Measurements from ENCODE around the gene ZNF573. TPM values are rescaled to one million over a fixed set of nuclear protein-coding genes. Genes with fewer than 3 reads are reported as not detected.
"Not testable (repeated sequence)": the region's sequence is repeated elsewhere in the genome, so short reads cannot be mapped to it uniquely, and the experiment has no call there.

Gene ZNF573
- 2.1 and 2.9 TPM in 2 replicates for total RNA-seq (2014; rRNA removed; shearing (Covaris generic); ENCODE audit: low replicate concordance)

- H3K27me3 ChIP-seq: no peaks in the 10 kb centered on the region
- peak; percentile 82 for DNase-seq
- H3K36me3 ChIP-seq: no peaks in the 10 kb centered on the region
Observed at GRCh38 chr19:37779127-37780005, at the start of gene ZNF573. ZNF573 (minus strand) TSS chr19:37779586; CDS start chr19:37773729, 5,857 bp downstream.

GRCh38 chr19:37817180-37817981 lies 38.0 kb upstream of the ZNF573 start:
- Histone ChIP-seq H3K4me3 (no peak overlapping the region), H3K36me3 (no peaks in the 10 kb centered on the region), H3K9me3 (peaks cover 5% of the 10 kb centered on the region), H3K27me3 (no peaks in the 10 kb centered on the region)
- DNase-seq: no peak

More at GRCh38 chr19:37779127-37780005, at the start of gene ZNF573:
- H3K9me3 ChIP-seq: peaks cover 30% of the 10 kb centered on the region
- H3K4me3 ChIP-seq: peak within 1 kb of the TSS; percentile 87

- not testable (repeated sequence) for H3K4me3 ChIP-seq, H3K36me3 ChIP-seq, H3K9me3 ChIP-seq, H3K27me3 ChIP-seq, DNase-seq
Observed at GRCh38 chr19:37815611-37816010, 36.2 kb upstream of the ZNF573 start.

- H3K27me3 ChIP-seq: no peaks in the 10 kb centered on the region
- peaks cover 8% of the 10 kb centered on the region for H3K9me3 ChIP-seq
Observed at GRCh38 chr19:37813340-37813739, 34.0 kb upstream of the ZNF573 start.

GRCh38 chr19:37809366-37809765 lies 30.0 kb upstream of the ZNF573 start:
- Histone ChIP-seq H3K4me3 (no peak overlapping the region), H3K9me3 (peaks cover 24% of the 10 kb centered on the region), H3K27me3 (no peaks in the 10 kb centered on the region), H3K36me3 (no peaks in the 10 kb centered on the region)
- DNase-seq: no peak

More at GRCh38 chr19:37813340-37813739, 34.0 kb upstream of the ZNF573 start:
- DNase-seq: no peak
- H3K4me3 ChIP-seq: no peak overlapping the region
- H3K36me3 ChIP-seq: no peaks in the 10 kb centered on the region

GRCh38 chr19:37803249-37803840 lies 24.0 kb upstream of the ZNF573 start:
- no peaks in the 10 kb centered on the region for H3K27me3 ChIP-seq
- no peaks in the 10 kb centered on the region for H3K36me3 ChIP-seq
- no peak overlapping the region for H3K4me3 ChIP-seq
- no peak for DNase-seq
- peaks cover 48% of the 10 kb centered on the region for H3K9me3 ChIP-seq

GRCh38 chr19:37790244-37790925 lies 11.0 kb upstream of the ZNF573 start:
- no peaks in the 10 kb centered on the region for H3K27me3 ChIP-seq
- H3K4me3 ChIP-seq: no peak overlapping the region
- H3K36me3 ChIP-seq: no peaks in the 10 kb centered on the region
- H3K9me3 ChIP-seq: peaks cover 2% of the 10 kb centered on the region
- DNase-seq: no peak

- Histone ChIP-seq H3K27me3 (no peaks in the 10 kb centered on the region), H3K4me3 (peak overlapping the region; percentile 87), H3K9me3 (peaks cover 28% of the 10 kb centered on the region), H3K36me3 (no peaks in the 10 kb centered on the region)
- DNase-seq: no peak
Observed at GRCh38 chr19:37778613-37779126, 716 bp downstream of the ZNF573 start.

- Histone ChIP-seq H3K36me3 (peaks cover 18% of the 10 kb centered on the region), H3K9me3 (peaks cover 13% of the 10 kb centered on the region), H3K4me3 (no peak overlapping the region), H3K27me3 (no peaks in the 10 kb centered on the region)
- no peak for DNase-seq
Observed at GRCh38 chr19:37770985-37771384, 8.4 kb downstream of the ZNF573 start.

- DNase-seq: no peak
- H3K9me3 ChIP-seq: peaks cover 12% of the 10 kb centered on the region; the same call in 1 of the 2 replicates
- peaks cover 16% of the 10 kb centered on the region for H3K36me3 ChIP-seq
- no peaks in the 10 kb centered on the region for H3K27me3 ChIP-seq
- no peak overlapping the region for H3K4me3 ChIP-seq
Observed at GRCh38 chr19:37763488-37763887, 15.9 kb downstream of the ZNF573 start.

- not testable (repeated sequence) for H3K4me3 ChIP-seq, DNase-seq, H3K27me3 ChIP-seq, H3K36me3 ChIP-seq, H3K9me3 ChIP-seq
Observed at GRCh38 chr19:37757683-37758082, 21.7 kb downstream of the ZNF573 start.

- Histone ChIP-seq H3K27me3 (no peaks in the 10 kb centered on the region), H3K9me3 (peaks cover 36% of the 10 kb centered on the region), H3K4me3 (no peak overlapping the region), H3K36me3 (peaks cover 14% of the 10 kb centered on the region)
- DNase-seq: no peak
Observed at GRCh38 chr19:37738371-37738770, 41.0 kb downstream of the ZNF573 start.

- Histone ChIP-seq H3K36me3 (no peaks in the 10 kb centered on the region), H3K4me3 (no peak overlapping the region), H3K27me3 (no peaks in the 10 kb centered on the region)
Observed at GRCh38 chr19:37725181-37725580, 54.2 kb downstream of the ZNF573 start.

GRCh38 chr19:37719927-37720265 lies 59.5 kb downstream of the ZNF573 start:
- Histone ChIP-seq H3K27me3 (0 out of 2 replicates have a peak, but pooled peaks cover 2% of the 10 kb centered on the region), H3K4me3 (peak overlapping the region; percentile 70), H3K9me3 (no peaks in the 10 kb centered on the region), H3K36me3 (no peaks in the 10 kb centered on the region)
- no peak for DNase-seq

More at GRCh38 chr19:37725181-37725580, 54.2 kb downstream of the ZNF573 start:
- no peaks in the 10 kb centered on the region for H3K9me3 ChIP-seq
- DNase-seq: no peak

- Histone ChIP-seq H3K9me3 (no peaks in the 10 kb centered on the region), H3K27me3 (0 out of 2 replicates have a peak, but pooled peaks cover 2% of the 10 kb centered on the region), H3K4me3 (peak within 1 kb of the TSS; percentile 70), H3K36me3 (no peaks in the 10 kb centered on the region)
- peak; percentile 78 for DNase-seq
Observed at GRCh38 chr19:37719111-37719926, 60.1 kb downstream of the ZNF573 start, which contains the start of gene ZNF607. ZNF607 (minus strand) TSS chr19:37719761; CDS start chr19:37711618, 8,143 bp downstream.
